Ectodermal cell (in vitro differentiated cells): ENCODE results near the gene RPS27L.

Source experiments
- H3K27ac ChIP-seq: 2 replicates; pipeline ENCODE4 v1.7.0; 2013; ENCODE audit warnings: mild to moderate bottlenecking, low read depth, low read length; ENCODE audit not compliant: insufficient read depth, poor library complexity, severe bottlenecking
- H3K27me3 ChIP-seq: 2 replicates; pipeline ENCODE4 v1.7.0; 2013; ENCODE audit warnings: mild to moderate bottlenecking, low read length; ENCODE audit not compliant: insufficient read depth, control insufficient read depth, poor library complexity, severe bottlenecking
- H3K36me3 ChIP-seq: one replicate; pipeline ENCODE4 v1.7.0; 2013; ENCODE audit warnings: low read length; ENCODE audit not compliant: control insufficient read depth, insufficient read depth
- H3K4me1 ChIP-seq: one replicate; pipeline ENCODE4 v1.7.0; 2013; ENCODE audit warnings: low read length; ENCODE audit not compliant: control insufficient read depth, insufficient read depth
- H3K4me3 ChIP-seq: 2 replicates; pipeline ENCODE4 v1.7.0; 2013; ENCODE audit warnings: low read depth, low read length, control low read depth; ENCODE audit not compliant: insufficient read depth
- H3K9me3 ChIP-seq: 2 replicates; pipeline ENCODE4 v1.7.0; 2013; ENCODE audit warnings: mild to moderate bottlenecking, low read length, moderate library complexity; ENCODE audit not compliant: control insufficient read depth
- WGBS, 2 experiments: methylation state at CpG; one replicate each; pipeline ENCODE4 v1.1.7; 2013; ENCODE audit warnings: missing lambda C conversion rate in 2 of 2; 5-methylcytosine and 5-hydroxymethylcytosine counted together

The RPS27L gene

GRCh38 chr15:63194880-63195568 is 37.7 kb upstream of the RPS27L start:
- 93 to 97% methylated on average over 2 to 4 of the region's 4 CpGs for WGBS, 2 experiments

GRCh38 chr15:63194302-63194701 is 37.0 kb upstream of the RPS27L start:
- no peaks in the 10 kb centered on the region for H3K36me3 ChIP-seq
- no peaks in the 10 kb centered on the region for H3K9me3 ChIP-seq
- peaks cover 19% of the 10 kb centered on the region for H3K4me1 ChIP-seq
- no peak overlapping the region for H3K4me3 ChIP-seq
- 90 to 92% methylated on average over 3 of the region's 4 CpGs for WGBS, 2 experiments
- no peak overlapping the region for H3K27ac ChIP-seq
- no peaks in the 10 kb centered on the region for H3K27me3 ChIP-seq

More at GRCh38 chr15:63194880-63195568, 37.7 kb upstream of the RPS27L start:
- H3K4me1 ChIP-seq: peaks cover 19% of the 10 kb centered on the region
- no peak overlapping the region for H3K4me3 ChIP-seq
- H3K36me3 ChIP-seq: no peaks in the 10 kb centered on the region
- H3K9me3 ChIP-seq: no peaks in the 10 kb centered on the region
- no peaks in the 10 kb centered on the region for H3K27me3 ChIP-seq
- no peak overlapping the region for H3K27ac ChIP-seq

GRCh38 chr15:63192619-63193206 is 35.4 kb upstream of the RPS27L start:
- H3K27ac ChIP-seq: no peak overlapping the region
- WGBS, 2 experiments: 91 to 92% methylated on average over 5 of the region's 5 CpGs
- H3K4me3 ChIP-seq: no peak overlapping the region
- H3K27me3 ChIP-seq: no peaks in the 10 kb centered on the region
- no peaks in the 10 kb centered on the region for H3K9me3 ChIP-seq
- peaks cover 25% of the 10 kb centered on the region for H3K4me1 ChIP-seq
- no peaks in the 10 kb centered on the region for H3K36me3 ChIP-seq

- no peaks in the 10 kb centered on the region for H3K9me3 ChIP-seq
- H3K27ac ChIP-seq: no peak overlapping the region
- H3K4me3 ChIP-seq: no peak overlapping the region
- peaks cover 21% of the 10 kb centered on the region for H3K4me1 ChIP-seq
- H3K36me3 ChIP-seq: no peaks in the 10 kb centered on the region
- 90 to 98% methylated on average over 2 to 3 of the region's 3 CpGs for WGBS, 2 experiments
- H3K27me3 ChIP-seq: no peaks in the 10 kb centered on the region
These were observed 34.8 kb upstream of the RPS27L start for GRCh38 chr15:63191895-63192618.

- Histone ChIP-seq H3K4me3 (peak overlapping the region; percentile 92), H3K27me3 (no peaks in the 10 kb centered on the region), H3K9me3 (no peaks in the 10 kb centered on the region), H3K27ac (no peak overlapping the region), H3K36me3 (no peaks in the 10 kb centered on the region), H3K4me1 (peaks cover 17% of the 10 kb centered on the region)
- 81 to 89% methylated on average over 3 of the region's 3 CpGs for WGBS, 2 experiments
These were observed 33.7 kb upstream of the RPS27L start for GRCh38 chr15:63190769-63191649.

GRCh38 chr15:63189941-63190768 is 32.9 kb upstream of the RPS27L start:
- 7 to 12% methylated on average over 10 of the region's 10 CpGs for WGBS, 2 experiments
- Histone ChIP-seq H3K4me1 (peaks cover 17% of the 10 kb centered on the region), H3K9me3 (no peaks in the 10 kb centered on the region), H3K36me3 (no peaks in the 10 kb centered on the region), H3K4me3 (peak overlapping the region; percentile 92), H3K27me3 (no peaks in the 10 kb centered on the region), H3K27ac (no peak overlapping the region)

- peak within 1 kb of the TSS; percentile 77 for H3K27ac ChIP-seq
These were observed 31.9 kb upstream of the RPS27L start, which contains the start of gene RAB8B for GRCh38 chr15:63188926-63189871. Gene RAB8B (plus strand): TSS chr15:63189606. CDS start chr15:63189625, 19 bp downstream.

GRCh38 chr15:63188247-63188925 is 31.1 kb upstream of the RPS27L start:
- H3K27ac ChIP-seq: peak overlapping the region; percentile 77
- H3K4me1 ChIP-seq: peaks cover 17% of the 10 kb centered on the region
- WGBS, 2 experiments: 49 to 57% methylated on average over 8 to 10 of the region's 10 CpGs

More at GRCh38 chr15:63188926-63189871, 31.9 kb upstream of the RPS27L start, which contains the start of gene RAB8B:
- H3K36me3 ChIP-seq: no peaks in the 10 kb centered on the region
- WGBS, 2 experiments: 1% methylated on average over 77 of the region's 77 CpGs
- no peaks in the 10 kb centered on the region for H3K9me3 ChIP-seq
- H3K4me3 ChIP-seq: peak within 1 kb of the TSS; percentile 92
- H3K27me3 ChIP-seq: no peaks in the 10 kb centered on the region
- H3K4me1 ChIP-seq: peaks cover 17% of the 10 kb centered on the region

More at GRCh38 chr15:63188247-63188925, 31.1 kb upstream of the RPS27L start:
- no peaks in the 10 kb centered on the region for H3K27me3 ChIP-seq
- H3K4me3 ChIP-seq: peak overlapping the region; percentile 92
- no peaks in the 10 kb centered on the region for H3K36me3 ChIP-seq
- H3K9me3 ChIP-seq: no peaks in the 10 kb centered on the region
